OCI-LY7 (cell line): Measurements from ENCODE around the gene NFKBIB.

ENCODE experiments used
- CTCF ChIP-seq: fragments of 200-600 bp; sonication (generic); conservative IDR thresholded peaks from 2 replicates; pipeline ENCODE4 v1.5.1; 2014; ENCODE audit warnings: mild to moderate bottlenecking, antibody characterized with exemption, low read length, moderate library complexity, mixed read lengths
- EZH2phosphoT487 ChIP-seq: fragments of 200-600 bp; sonication (generic); IDR thresholded peaks from 2 replicates; pipeline ENCODE4 v1.6.1; 2018; ENCODE audit warnings: low read depth, borderline replicate concordance, mild to moderate bottlenecking, mixed run types, antibody characterized with exemption, low read length, moderate library complexity, mixed read lengths

- TF ChIP-seq CTCF (no peak), EZH2phosphoT487 (no peak)
Measured at GRCh38 chr19:38867171-38867780, 32.5 kb upstream of the NFKBIB start.
